ENCODE results near the gene C2orf68.
"Not testable (repeated sequence)": the region's sequence is repeated elsewhere in the genome, so short reads cannot be mapped to it uniquely, and the experiment has no call there.

C2orf68 gene

GRCh38 chr2:85598594-85599340 lies 13.1 kb downstream of the C2orf68 start:
- DNase-seq = no peak

GRCh38 chr2:85597241-85597640 lies 14.6 kb downstream of the C2orf68 start:
- DNase-seq = no peak

GRCh38 chr2:85596486-85597143 lies 15.3 kb downstream of the C2orf68 start:
- no peak for DNase-seq

DNA sequence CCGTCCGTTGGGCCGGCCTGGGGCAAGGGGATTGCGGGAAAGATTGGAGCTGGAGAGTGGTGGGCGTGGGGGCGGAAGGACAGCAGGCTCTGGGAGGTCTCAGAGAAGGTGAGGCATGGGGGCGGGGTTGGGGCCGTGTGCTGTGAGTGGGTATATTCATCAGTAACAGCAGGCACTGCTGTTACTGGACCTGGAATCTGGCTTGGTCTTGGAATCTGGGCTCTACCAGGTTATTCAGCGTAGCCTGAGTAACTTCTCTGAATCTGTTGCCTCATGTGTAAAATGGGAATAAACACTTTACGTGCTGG lies 15.9 kb downstream of the C2orf68 start:
- DNase-seq = no peak

- peak; percentile 99 for DNase-seq
These were observed 16.4 kb downstream of the C2orf68 start, which contains the start of gene RNF181 for GRCh38 chr2:85595301-85596025. Gene RNF181 (plus strand): TSS chr2:85595745. CDS start chr2:85595764, 19 bp downstream.

- DNase-seq = no peak
These were observed 17.1 kb downstream of the C2orf68 start for GRCh38 chr2:85594715-85595300.

GRCh38 chr2:85593023-85593422 lies 18.8 kb downstream of the C2orf68 start:
- no peak for DNase-seq

GRCh38 chr2:85592299-85592698 lies 19.6 kb downstream of the C2orf68 start:
- not testable (repeated sequence) for DNase-seq

- DNase-seq = no peak
These were observed 20.3 kb downstream of the C2orf68 start for GRCh38 chr2:85591563-85591962.

GRCh38 chr2:85590950-85591349 lies 20.9 kb downstream of the C2orf68 start:
- DNase-seq = peak; percentile 16

- peak; percentile 79 for DNase-seq
These were observed 21.7 kb downstream of the C2orf68 start for GRCh38 chr2:85589982-85590791.

GRCh38 chr2:85589181-85589580 lies 22.7 kb downstream of the C2orf68 start:
- DNase-seq = no peak

GRCh38 chr2:85588645-85589044 lies 23.2 kb downstream of the C2orf68 start:
- no peak for DNase-seq

- no peak for DNase-seq
These were observed 23.6 kb downstream of the C2orf68 start for GRCh38 chr2:85588236-85588635.

DNA sequence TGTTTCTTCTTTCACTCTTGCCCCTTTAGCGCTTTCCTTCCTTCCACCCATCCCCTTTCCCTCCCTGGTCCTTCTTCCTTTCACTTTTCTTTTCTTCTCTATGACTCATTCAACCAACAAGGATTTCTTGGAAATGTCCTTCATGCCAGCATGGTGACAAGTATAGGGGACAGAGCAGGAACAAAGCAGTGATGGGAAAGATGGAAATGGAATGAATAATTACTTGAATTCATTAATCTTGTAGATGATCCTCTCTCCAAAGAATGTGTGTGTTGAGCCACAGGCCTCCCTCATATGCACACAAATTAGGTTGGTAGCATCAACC lies 26.1 kb downstream of the C2orf68 start:
- DNase-seq = peak; percentile 76

GRCh38 chr2:85584857-85585780 lies 26.7 kb downstream of the C2orf68 start:
- DNase-seq = peak; percentile 27

GRCh38 chr2:85584354-85584856 lies 27.5 kb downstream of the C2orf68 start, which contains the start of gene VAMP5:
Gene VAMP5 (plus strand): TSS chr2:85584431. CDS start chr2:85584491, 60 bp downstream.
- DNase-seq = peak; percentile 61

DNA sequence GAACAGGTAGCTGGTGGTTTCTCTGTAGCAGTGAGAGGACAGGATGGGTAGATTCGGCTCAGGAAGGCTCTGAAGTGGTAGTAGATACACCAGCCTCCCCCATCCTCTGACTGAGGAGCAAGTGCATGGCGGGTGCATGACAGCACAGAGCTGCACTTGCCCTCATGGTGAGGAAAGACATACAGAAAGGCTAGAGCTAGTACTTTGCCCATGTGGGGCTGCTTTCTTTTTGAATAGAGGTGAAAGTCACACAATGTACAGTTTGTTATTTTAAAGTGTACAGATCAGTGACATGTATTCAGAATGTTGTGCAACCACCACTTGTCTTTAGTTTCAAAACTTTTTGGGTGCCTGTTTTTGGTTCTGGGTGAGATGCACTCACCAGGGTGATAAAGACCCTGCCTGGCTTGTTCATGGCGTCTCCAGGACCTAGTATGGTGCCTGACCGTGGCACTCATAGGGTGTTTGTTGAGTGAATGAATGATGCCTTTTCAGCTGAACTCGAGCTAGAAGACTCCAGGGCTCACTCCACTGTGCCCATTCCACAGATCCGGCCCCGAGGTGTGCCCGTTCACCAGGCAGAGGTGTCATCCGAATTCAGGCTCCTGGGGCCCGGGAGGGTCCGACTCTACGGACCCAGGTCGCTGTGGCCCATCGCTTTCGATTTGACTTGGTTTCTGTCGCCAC lies 28.1 kb downstream of the C2orf68 start:
- peak; percentile 46 for DNase-seq

DNA sequence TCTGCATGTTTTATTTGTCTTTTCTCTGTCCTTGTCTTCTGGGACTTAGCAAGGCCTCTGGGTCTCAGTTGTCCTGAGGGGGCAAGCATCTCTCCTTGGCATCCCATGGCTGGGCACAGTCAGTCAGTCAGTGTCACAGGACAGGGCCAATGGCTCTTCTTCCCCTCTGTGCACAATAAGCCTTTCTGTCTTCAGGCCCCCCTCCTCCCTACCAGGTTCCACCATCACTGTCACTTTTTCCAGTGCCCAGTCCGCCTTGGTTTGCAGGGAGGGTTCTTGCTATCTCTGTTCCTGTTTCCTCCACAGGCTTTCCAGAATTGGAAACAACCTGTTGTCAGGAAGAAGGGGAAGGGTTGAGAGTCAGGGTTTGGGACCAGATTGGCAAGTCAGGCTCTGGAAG lies 29.4 kb downstream of the C2orf68 start:
- DNase-seq = peak; percentile 34

GRCh38 chr2:85580206-85580605 lies 31.7 kb downstream of the C2orf68 start:
- no peak for DNase-seq

Data from inflammatory macrophage treated with lipopolysaccharide for 4 hours (primary cell).